ENCODE data around the gene GNL3.
"Not testable (repeated sequence)": the region's sequence is repeated elsewhere in the genome, so short reads cannot be mapped to it uniquely, and the experiment has no call there.

The GNL3 gene

DNA sequence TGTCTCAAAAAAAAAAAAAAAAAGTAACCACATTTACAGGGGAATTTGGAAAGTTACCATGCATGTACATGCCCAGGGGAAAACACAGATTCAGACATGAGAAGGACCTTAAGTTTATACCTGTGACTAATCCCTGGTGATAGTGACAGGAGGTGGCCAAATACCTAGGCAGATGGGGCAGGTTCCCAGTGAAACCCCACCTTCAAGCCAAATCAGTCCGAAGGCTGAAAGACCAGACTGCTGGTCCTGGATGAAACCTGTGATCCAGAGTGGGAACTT lies 35.8 kb downstream of the GNL3 start:
- DNase-seq, result no peak

DNA sequence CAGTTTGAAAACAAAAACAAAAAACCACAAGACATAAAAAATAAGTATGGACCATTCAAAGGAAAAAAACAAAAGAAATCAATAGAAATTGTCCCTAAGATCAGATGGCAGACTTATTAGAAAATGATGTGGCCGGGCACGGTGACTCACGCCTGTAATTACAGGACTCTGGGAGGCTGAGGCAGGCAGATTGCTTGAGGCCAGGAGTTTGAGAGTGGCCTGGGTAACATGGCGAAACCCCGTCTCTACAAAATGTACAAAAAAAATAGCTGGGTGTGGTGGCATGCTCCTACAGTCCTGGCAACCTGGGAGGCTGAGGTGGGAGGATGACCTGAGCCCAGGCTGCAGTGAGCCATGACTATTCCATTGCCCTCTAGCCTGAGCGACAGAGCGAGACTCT lies 36.7 kb downstream of the GNL3 start:
- no peak for DNase-seq

GRCh38 chr3:52723935-52724334 lies 38.1 kb downstream of the GNL3 start:
- DNase-seq, result no peak

GRCh38 chr3:52724511-52724910 lies 38.7 kb downstream of the GNL3 start:
- no peak for DNase-seq

GRCh38 chr3:52728753-52729152 lies 42.9 kb downstream of the GNL3 start:
- DNase-seq, result not testable (repeated sequence)

DNA sequence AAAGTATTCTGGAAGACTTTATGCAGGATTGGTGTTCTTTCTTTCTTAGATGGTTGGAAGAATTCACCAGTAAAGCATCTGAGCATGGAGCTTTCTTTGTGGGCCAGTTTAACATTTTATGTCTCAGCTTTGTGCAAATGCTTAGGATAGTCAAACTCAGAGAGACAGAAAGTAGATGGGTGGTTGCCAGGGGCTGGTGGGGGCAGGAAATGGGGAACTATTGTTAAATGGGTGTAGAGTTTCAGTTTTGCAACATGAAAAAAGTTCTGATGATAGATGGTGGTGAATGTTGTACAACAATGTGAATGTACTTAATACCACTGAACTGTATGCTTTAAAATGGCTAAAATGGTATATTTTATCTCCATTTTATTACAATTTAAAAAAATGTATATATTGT lies 44.8 kb downstream of the GNL3 start:
- DNase-seq, result no peak

DNA sequence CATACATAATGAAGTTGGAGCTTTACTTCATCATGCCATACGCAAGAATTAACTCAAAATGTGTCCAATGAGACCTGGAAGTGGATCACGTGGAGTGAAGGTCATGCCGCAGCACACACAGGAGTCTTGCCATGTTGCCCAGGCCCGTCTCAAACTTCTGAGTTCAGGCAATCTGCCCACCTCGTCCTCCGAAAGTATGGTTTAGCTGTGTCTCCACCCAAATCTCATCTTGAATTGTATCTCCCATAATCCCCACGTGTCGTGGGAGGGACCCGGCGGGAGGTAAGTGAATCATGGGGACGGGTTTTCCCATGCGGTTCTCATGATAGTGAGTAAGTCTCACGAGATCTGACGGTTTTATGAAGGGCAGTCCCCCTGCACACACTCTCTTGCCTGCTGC lies 45.8 kb downstream of the GNL3 start:
- DNase-seq, result no peak

DNA sequence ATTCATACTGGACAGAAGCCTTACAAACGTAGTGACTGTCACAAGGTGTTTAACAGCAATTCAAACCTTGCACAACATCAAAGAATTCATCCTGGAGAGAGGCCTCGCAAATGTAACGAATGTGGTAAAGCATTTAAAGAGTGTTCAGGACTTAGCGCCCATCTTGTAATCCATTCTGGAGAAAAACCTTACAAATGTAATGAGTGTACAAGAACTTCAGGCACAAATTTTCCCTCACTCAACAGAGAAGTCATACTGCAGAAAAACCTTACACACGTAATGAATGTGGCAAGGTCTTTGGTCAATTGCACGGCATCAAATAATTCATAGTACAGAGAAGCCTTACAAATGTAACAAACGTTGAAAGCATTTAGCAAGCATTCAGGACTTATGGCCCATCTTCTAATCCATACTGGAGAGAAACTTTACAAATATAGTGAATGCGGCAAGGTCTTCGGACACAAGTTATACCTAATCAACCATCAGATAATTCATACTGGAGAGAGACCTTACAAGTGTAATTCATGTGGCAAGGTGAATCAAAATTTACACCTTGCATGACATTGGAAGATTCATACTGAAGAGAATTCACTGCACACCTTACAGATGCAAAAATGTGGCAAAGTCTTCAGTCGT lies 47.5 kb downstream of the GNL3 start:
- DNase-seq, result no peak

DNA sequence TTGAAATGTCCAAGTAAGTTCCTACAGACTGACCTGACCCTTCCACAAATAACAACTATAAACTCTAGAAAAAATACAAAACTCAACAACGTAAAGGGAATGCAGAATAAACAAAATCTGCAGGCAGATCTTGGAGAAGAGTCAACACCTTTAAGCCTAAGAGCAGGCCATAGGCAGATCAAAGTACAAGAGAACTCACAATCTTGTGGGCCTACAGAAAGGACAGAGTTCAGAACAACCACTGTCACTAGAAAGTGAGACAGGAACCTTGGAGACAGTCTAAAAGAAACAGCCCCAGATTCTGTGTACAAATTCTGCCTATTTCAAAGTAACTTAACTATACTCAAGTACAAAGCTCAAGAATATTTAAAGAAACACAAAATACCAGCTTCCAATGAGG lies 53.9 kb downstream of the GNL3 start:
- no peak for DNase-seq

- no peak for DNase-seq
Measured at GRCh38 chr3:52742418-52743041, 56.7 kb downstream of the GNL3 start.

- DNase-seq, result no peak
Measured at GRCh38 chr3:52743152-52743551, 57.3 kb downstream of the GNL3 start.

DNA sequence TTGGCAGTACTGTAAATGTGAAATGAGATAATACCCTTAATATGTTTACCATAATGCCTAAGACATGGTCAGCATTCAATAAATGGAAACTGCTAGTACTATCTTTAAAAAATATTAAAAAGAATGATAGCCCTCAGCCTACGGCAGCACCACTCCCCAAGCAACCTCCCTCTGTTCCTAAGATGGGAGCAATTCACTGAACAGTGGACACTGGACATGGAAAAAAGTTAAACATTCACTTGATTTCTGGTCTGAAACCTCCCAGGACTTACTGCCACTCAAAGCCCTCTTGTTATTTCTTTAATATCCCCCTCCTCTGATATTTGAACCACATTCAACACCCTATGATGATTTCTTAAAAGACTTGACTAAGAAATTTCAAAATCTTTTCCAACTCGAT lies 57.9 kb downstream of the GNL3 start:
- DNase-seq, result no peak

Data from GF-D8 (cell line).